Thyroid gland (tissue), 4 donors: ENCODE measurements around the gene ZC2HC1B.

Experiments
- POLR2A ChIP-seq, 2 donors: fragments of 450-650 bp; IDR thresholded peaks; one replicate each; pipeline ENCODE4 v1.6.1; 2017; ENCODE audit warnings: antibody characterized with exemption in 2 of 2, mild to moderate bottlenecking in 2 of 2, moderate library complexity in 1 of 2
- TF ChIP-seq, protein P1 (sequence below), 6 experiments: fragments of 200-600 bp in 3 of 6; fragments of 450-650 bp in 3 of 6; sonication (generic) in 3 of 6; IDR thresholded peaks; one replicate each; pipeline ENCODE4 v1.5.1; 2016 to 2019; ENCODE audit warnings: antibody characterized with exemption in 6 of 6, mild to moderate bottlenecking in 2 of 6, inconsistent platforms in 1 of 6, moderate library complexity in 1 of 6

DNA sequence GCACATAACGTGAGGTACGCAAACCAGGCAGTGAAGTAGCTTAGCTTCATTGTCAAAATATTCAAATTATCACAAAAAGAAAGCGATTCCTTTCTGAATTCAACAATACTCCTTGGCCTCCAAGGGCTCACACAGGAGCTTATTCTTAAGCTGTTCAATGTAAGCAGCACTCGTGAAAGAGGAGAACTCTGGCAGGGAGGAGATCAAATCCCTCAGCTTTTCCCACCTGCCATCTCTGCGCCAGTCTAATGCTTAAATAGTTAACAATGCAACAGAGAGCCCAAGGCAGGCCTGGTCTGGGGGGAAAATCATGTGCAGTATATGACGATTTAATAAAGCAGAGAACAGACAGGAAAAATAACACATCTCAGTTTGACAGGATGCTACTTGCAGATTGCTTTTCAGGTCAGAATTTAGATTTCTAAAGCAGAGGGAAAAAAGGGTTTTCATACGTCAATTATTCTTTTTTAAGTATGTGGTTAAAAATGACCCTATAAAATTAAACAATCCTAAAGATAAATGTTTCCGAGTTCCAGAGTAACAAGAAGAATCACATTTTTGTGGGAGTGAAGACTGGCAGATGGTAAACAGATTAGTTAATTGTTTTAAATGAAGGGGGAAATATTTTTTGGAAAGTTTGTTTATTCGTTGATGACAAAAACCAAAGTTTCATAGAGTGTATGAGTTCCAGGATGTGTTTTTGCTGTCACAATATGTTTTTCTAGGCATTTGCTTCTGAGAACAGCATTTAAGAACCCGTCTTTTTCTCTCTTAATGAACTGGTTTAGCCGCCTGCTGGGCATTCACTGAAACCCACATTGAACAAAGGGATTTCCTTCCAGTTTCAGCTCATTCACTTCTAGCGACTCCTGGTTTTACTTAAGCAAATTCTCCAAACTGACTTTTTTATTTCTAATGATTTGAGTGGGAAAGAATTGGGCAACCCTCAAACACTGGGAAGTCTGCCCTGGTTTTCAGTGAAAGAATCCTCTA is 97.9 kb downstream of the ZC2HC1B start:
- TF ChIP-seq, protein P1, sequence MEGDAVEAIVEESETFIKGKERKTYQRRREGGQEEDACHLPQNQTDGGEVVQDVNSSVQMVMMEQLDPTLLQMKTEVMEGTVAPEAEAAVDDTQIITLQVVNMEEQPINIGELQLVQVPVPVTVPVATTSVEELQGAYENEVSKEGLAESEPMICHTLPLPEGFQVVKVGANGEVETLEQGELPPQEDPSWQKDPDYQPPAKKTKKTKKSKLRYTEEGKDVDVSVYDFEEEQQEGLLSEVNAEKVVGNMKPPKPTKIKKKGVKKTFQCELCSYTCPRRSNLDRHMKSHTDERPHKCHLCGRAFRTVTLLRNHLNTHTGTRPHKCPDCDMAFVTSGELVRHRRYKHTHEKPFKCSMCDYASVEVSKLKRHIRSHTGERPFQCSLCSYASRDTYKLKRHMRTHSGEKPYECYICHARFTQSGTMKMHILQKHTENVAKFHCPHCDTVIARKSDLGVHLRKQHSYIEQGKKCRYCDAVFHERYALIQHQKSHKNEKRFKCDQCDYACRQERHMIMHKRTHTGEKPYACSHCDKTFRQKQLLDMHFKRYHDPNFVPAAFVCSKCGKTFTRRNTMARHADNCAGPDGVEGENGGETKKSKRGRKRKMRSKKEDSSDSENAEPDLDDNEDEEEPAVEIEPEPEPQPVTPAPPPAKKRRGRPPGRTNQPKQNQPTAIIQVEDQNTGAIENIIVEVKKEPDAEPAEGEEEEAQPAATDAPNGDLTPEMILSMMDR (IDR thresholded peaks at IDR 0.05): peak in 3 of 6 experiments; percentile 11 to 36 (median 16)
- no peak for TF ChIP-seq POLR2A (IDR thresholded peaks at IDR 0.05)
